A673 (cell line): ENCODE data around the gene HOXA13. TPM values are rescaled to one million over a fixed set of nuclear protein-coding genes. Genes with fewer than 3 reads are reported as not detected.

ENCODE experiments used
- BruUV-seq: library from RNA; stranded (reverse); fragments of 400-500 nt; replicated peaks from 2 replicates; lab custom pipeline; 2021; lab: Mats Ljungman, UMichigan
- CTCF ChIA-PET: fragments of 300-600 bp; sonication (Branson Sonifier 250); formaldehyde crosslinking; loops from one replicate; lab custom pipeline; 2022; ENCODE audit warnings: antibody characterized with exemption; lab: Charles Lee
- POLR2A ChIA-PET: fragments of 300-600 bp; sonication (Branson Sonifier 250); formaldehyde crosslinking; loops from one replicate; lab custom pipeline; 2022; ENCODE audit warnings: antibody characterized with exemption; ENCODE audit not compliant: low non-redundant PET; lab: Charles Lee
- DNase-seq: peaks from one replicate; pipeline ENCODE4 v3.0.0-alpha.2; 2015; ENCODE audit warnings: low spot score
- H3K27ac ChIP-seq: fragments of 200-600 bp; sonication (generic); 2 replicates; pipeline ENCODE4 v1.5.1; 2016; ENCODE audit warnings: mixed run types, low read depth, mild to moderate bottlenecking, mixed read lengths, antibody characterized with exemption, low read length; ENCODE audit not compliant: poor library complexity, severe bottlenecking
- H3K27me3 ChIP-seq: fragments of 200-600 bp; sonication (generic); replicated peaks from 2 replicates; pipeline ENCODE4 v1.6.1; 2017; ENCODE audit warnings: mixed run types, low read depth, mild to moderate bottlenecking, mixed read lengths, antibody characterized with exemption, low read length; ENCODE audit not compliant: insufficient read depth, poor library complexity
- H3K36me3 ChIP-seq: fragments of 200-600 bp; sonication (generic); 2 replicates; pipeline ENCODE4 v1.6.1; 2016; ENCODE audit warnings: mixed run types, mild to moderate bottlenecking, mixed read lengths, antibody characterized with exemption, low read length; ENCODE audit not compliant: insufficient read depth, poor library complexity, severe bottlenecking
- H3K4me1 ChIP-seq: fragments of 200-600 bp; sonication (generic); 2 replicates; pipeline ENCODE4 v1.6.1; 2017; ENCODE audit warnings: mixed run types, mild to moderate bottlenecking, mixed read lengths, antibody characterized with exemption, low read length; ENCODE audit not compliant: insufficient read depth, poor library complexity, severe bottlenecking
- H3K4me3 ChIP-seq: fragments of 200-600 bp; sonication (generic); 2 replicates; pipeline ENCODE4 v1.5.1; 2016; ENCODE audit warnings: low read depth, mixed run types, mild to moderate bottlenecking, mixed read lengths, low read length; ENCODE audit not compliant: poor library complexity, severe bottlenecking
- H3K9me3 ChIP-seq: fragments of 200-600 bp; sonication (generic); 2 replicates; pipeline ENCODE4 v1.6.1; 2016; ENCODE audit warnings: mixed run types, low read depth, mild to moderate bottlenecking, mixed read lengths, antibody characterized with exemption, low read length; ENCODE audit not compliant: poor library complexity, severe bottlenecking
- EZH2 ChIP-seq: fragments of 200-600 bp; sonication (generic); IDR thresholded peaks from 2 replicates; pipeline ENCODE4 v1.6.1; 2017; ENCODE audit warnings: borderline replicate concordance, low read depth, mild to moderate bottlenecking, mixed read lengths, antibody characterized with exemption, low read length; ENCODE audit not compliant: poor library complexity, severe bottlenecking
- intact Hi-C: fragments of 100-400 bp; cut with micrococcal nuclease; formaldehyde crosslinking; loops from one replicate; pipeline ENCODE4 v1.10.0; 2022; ENCODE audit not compliant: unreplicated experiment
- total RNA-seq: library from RNA; stranded (reverse); gene quantifications from 2 replicates; pipeline ENCODE4 v1.2.3, GENCODE V29; 2021
- TF ChIP-seq, protein P1 (sequence below): fragments of 300-800, 200-600 bp; sonication (generic); conservative IDR thresholded peaks from 2 replicates; pipeline ENCODE4 v1.5.1; 2017; ENCODE audit warnings: low read depth, mild to moderate bottlenecking, antibody characterized with exemption, low read length, moderate library complexity, mixed read lengths

The HOXA13 gene
- total RNA-seq, 1 experiment from 2014 or later = not detected

DNA sequence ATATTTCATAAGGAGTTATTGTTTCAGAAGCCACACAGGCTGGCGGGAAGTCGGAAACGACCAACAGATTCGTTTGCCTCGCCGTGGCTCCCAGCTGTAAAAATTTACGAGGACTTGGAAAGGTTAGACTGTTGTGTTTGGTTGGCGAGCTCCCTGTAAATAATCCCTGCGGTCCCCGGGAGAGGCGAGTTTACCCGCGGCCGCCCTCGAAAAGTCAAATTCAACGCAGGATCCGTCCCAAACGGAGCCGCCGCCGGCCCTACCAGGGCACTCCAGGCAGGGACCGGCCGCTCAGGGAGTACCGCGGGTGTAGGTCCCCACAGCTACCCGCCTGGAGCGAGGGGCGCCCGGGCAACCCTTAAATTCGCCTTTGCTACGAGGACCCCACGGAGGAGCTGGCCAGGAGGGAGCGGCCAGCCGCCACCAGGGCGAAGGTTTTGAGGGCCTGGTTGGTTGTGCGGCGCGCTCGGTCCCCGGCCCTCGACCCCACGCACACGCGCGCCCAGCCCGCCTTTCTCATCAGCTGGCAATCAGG lies 33.8 kb downstream of the HOXA13 start:
- DNase-seq = no peak
- no peak overlapping the region for H3K27ac ChIP-seq
- no TSS peak for BruUV-seq
- POLR2A ChIA-PET = no interaction called here
- CTCF ChIA-PET = no interaction called here
- H3K27me3 ChIP-seq = peaks cover 75% of the 10 kb centered on the region
- TF ChIP-seq, protein P1, sequence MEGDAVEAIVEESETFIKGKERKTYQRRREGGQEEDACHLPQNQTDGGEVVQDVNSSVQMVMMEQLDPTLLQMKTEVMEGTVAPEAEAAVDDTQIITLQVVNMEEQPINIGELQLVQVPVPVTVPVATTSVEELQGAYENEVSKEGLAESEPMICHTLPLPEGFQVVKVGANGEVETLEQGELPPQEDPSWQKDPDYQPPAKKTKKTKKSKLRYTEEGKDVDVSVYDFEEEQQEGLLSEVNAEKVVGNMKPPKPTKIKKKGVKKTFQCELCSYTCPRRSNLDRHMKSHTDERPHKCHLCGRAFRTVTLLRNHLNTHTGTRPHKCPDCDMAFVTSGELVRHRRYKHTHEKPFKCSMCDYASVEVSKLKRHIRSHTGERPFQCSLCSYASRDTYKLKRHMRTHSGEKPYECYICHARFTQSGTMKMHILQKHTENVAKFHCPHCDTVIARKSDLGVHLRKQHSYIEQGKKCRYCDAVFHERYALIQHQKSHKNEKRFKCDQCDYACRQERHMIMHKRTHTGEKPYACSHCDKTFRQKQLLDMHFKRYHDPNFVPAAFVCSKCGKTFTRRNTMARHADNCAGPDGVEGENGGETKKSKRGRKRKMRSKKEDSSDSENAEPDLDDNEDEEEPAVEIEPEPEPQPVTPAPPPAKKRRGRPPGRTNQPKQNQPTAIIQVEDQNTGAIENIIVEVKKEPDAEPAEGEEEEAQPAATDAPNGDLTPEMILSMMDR = no peak
- TF ChIP-seq EZH2 = no peak
- H3K9me3 ChIP-seq = no peaks in the 10 kb centered on the region
- no peak overlapping the region for H3K4me3 ChIP-seq
- H3K4me1 ChIP-seq = no peaks in the 10 kb centered on the region
- no peaks in the 10 kb centered on the region for H3K36me3 ChIP-seq
- intact Hi-C loops = loop anchor here (10.0 kb wide), 1 partner anchor 1271 kb away; no protein-coding TSS in a partner anchor

DNA sequence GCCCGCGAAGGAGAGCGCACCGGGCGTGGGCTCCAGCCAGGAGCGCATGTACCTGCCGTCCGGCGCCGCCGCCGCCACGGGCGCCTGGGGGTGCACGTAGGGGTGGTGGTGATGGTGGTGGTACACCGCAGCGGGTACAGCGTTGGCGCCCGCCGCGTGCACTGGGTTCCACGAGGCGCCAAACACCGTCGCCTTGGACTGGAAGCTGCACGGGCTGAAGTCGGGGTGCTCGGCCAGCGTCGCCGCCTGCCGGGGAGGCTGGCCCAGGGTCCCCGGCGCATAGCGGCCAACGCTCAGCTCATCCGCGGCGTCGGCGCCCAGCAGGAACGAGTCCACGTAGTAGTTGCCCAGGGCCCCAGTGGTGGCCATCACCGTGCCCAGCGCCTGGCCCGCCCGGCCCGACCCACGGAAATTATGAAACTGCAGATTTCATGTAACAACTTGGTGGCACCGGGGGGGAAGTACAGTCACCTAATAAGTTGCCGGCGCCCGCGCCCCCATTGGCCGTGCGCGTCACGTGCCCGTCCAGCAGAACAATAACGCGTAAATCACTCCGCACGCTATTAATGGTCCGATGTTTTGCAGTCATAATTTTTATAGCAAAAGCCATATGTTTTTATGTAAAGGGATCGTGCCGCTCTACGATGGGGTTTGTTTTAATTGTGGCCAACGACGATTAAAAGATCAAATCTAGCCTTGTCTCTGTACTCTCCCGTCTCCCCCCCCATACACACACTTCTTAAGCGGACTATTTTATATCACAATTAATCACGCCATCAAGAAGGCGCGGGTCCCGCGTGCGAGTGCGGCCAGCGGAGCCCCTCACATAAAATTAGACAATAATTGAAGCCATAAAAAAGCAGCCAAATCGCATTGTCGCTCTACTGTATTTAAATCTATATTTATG lies 34.5 kb downstream of the HOXA13 start, which contains the start of gene HOXA9:
Gene HOXA9 (minus strand): TSS at position 449 of the 907 bp plus-strand sequence. CDS start 80 bp downstream, at position 369.
- H3K4me1 ChIP-seq = no peaks in the 10 kb centered on the region
- CTCF ChIA-PET = no interaction called here
- no peak within 1 kb of the TSS for H3K4me3 ChIP-seq
- H3K27me3 ChIP-seq = peaks cover 68% of the 10 kb centered on the region
- TF ChIP-seq EZH2 = peak; percentile 84
- TF ChIP-seq, protein P1 = no peak
- intact Hi-C loops = loop anchor here (10.0 kb wide), 1 partner anchor 1271 kb away; no protein-coding TSS in a partner anchor
- no peak within 1 kb of the TSS for H3K27ac ChIP-seq
- BruUV-seq = no TSS peak
- DNase-seq = no peak
- H3K9me3 ChIP-seq = no peaks in the 10 kb centered on the region
- POLR2A ChIA-PET = no interaction called here
- H3K36me3 ChIP-seq = no peaks in the 10 kb centered on the region

DNA sequence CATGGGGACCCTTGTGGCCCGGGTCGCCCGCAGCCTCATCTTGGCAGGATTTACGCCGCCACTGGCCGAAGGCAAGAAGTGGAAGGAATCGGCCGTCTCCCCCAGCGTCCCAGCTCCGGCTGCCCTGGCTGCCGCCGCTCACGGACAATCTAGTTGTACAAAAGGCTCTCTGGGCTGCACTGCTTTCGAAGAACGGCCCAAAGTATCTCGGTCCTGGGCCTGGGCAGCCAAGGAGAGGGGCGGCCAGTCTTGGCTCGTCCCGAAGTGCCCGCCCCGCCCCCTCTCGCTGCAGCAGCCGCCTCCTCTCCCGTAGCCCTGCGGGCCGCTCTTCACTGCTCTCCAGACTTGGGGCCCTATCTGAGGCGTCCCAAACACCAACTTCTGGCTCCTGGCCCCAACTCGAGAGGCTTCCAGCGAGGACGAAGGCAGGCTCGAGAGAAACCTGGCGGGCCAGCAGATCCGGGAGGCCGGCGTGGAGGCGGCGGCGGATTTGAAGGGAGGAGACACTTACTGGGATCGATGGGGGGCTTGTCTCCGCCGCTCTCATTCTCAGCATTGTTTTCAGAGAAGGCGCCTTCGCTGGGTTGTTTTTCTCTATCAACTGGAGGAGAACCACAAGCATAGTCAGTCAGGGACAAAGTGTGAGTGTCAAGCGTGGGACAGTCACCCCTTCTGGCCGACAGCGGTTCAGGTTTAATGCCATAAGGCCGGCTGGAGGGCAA lies 35.4 kb downstream of the HOXA13 start:
- BruUV-seq = no TSS peak
- Histone ChIP-seq H3K4me1 (no peaks in the 10 kb centered on the region), H3K27ac (no peak overlapping the region), H3K27me3 (peaks cover 65% of the 10 kb centered on the region), H3K9me3 (no peaks in the 10 kb centered on the region), H3K4me3 (no peak overlapping the region), H3K36me3 (no peaks in the 10 kb centered on the region)
- no peak for TF ChIP-seq EZH2
- POLR2A ChIA-PET = no interaction called here
- CTCF ChIA-PET = no interaction called here
- DNase-seq = no peak
- intact Hi-C loops = loop anchor here (5.0 to 10.0 kb wide), 2 partner anchors 797 to 1270 kb away; no protein-coding TSS in a partner anchor
